ENCODE data around the gene DTNBP1.

DTNBP1 gene

DNA sequence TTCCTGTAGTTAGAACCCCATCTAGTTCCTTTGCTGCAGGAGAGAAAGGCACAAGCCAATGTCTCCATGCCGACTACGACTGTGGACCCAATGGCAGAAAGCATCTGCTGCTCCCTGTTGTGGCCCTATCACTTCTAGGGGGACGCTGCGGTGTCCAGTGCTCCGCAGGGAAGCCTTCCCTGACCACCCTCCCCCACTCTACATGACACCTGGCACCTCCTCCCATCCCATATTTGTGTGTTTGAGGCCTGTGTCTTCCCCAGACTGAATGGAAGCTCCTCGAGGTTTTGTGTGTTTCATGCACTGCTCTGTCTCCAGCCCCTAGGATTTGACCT, 159.5 kb downstream of the DTNBP1 start (continued):
- TF ChIP-seq, protein P1, sequence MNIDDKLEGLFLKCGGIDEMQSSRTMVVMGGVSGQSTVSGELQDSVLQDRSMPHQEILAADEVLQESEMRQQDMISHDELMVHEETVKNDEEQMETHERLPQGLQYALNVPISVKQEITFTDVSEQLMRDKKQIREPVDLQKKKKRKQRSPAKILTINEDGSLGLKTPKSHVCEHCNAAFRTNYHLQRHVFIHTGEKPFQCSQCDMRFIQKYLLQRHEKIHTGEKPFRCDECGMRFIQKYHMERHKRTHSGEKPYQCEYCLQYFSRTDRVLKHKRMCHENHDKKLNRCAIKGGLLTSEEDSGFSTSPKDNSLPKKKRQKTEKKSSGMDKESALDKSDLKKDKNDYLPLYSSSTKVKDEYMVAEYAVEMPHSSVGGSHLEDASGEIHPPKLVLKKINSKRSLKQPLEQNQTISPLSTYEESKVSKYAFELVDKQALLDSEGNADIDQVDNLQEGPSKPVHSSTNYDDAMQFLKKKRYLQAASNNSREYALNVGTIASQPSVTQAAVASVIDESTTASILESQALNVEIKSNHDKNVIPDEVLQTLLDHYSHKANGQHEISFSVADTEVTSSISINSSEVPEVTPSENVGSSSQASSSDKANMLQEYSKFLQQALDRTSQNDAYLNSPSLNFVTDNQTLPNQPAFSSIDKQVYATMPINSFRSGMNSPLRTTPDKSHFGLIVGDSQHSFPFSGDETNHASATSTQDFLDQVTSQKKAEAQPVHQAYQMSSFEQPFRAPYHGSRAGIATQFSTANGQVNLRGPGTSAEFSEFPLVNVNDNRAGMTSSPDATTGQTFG (tag by site-specific recombination; IDR thresholded peaks at IDR 0.05; ENCODE audit: borderline replicate concordance), result no peak
- TF ChIP-seq SP7 (tag by site-specific recombination; IDR thresholded peaks at IDR 0.05) (no peak), TRIM28 (IDR thresholded peaks at IDR 0.05; ENCODE audit: borderline replicate concordance, low read length) (no peak), SCRT2 (tag by site-specific recombination; IDR thresholded peaks at IDR 0.05) (no peak)

DNA sequence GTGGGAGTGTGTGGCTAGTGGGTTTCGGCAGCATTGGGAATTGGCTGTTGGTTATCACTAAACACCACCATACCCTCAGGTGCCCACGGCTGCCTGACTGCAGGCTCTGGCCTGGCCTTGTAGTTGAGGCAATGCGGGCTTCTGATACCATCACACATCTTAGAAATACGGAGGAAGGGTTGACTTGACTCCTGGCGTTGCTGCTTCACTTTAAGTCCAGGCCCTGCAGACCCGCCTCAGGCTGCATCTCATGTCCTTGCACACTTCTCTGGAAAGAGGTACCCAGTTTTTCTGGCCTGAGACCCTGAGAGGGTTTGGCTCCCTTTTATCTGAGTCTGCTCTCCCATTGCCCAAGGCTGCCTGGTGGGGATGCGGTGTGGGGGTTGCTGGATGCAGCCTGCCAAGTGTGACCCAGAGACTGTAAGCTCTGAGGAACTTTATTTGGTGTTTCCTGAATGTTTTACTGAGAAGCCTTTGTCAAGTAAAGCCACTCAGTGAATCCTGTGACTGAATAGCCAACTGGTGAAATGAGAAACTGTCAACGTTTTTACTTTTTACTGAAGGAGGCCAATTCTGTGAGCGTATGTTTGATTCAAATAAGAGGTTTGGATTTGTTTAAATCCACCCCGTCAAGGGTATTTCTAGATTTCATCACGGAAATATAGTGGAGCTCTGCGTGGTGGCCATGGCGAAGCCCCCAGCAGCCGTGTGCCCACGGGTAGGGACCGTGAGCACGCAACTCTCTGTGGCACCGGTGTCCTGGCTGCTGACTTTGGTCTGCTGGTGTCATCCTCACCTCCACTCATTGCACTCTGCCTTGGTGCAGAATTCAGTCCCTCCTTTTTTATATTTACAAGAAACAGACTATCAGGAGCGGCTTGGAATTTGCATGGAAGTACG, 160.1 kb downstream of the DTNBP1 start:
- TF ChIP-seq ZNF121 (tag by site-specific recombination; IDR thresholded peaks at IDR 0.05) (no peak), ZNF571 (tag by site-specific recombination; IDR thresholded peaks at IDR 0.05) (no peak), ZNF391 (tag by site-specific recombination; IDR thresholded peaks at IDR 0.05; ENCODE audit: borderline replicate concordance, low read depth) (no peak), TRIM28 (IDR thresholded peaks at IDR 0.05; ENCODE audit: borderline replicate concordance, low read length) (no peak), ZNF548 (tag by site-specific recombination; IDR thresholded peaks at IDR 0.05) (no peak), IKZF3 (tag by site-specific recombination; IDR thresholded peaks at IDR 0.05) (no peak), ZNF670 (tag by site-specific recombination; IDR thresholded peaks at IDR 0.05; ENCODE audit: low read depth) (no peak), ZIC2 (tag by site-specific recombination; IDR thresholded peaks at IDR 0.05) (no peak), ZNF558 (tag by site-specific recombination; IDR thresholded peaks at IDR 0.05) (no peak), ZNF747 (tag by site-specific recombination; IDR thresholded peaks at IDR 0.05) (no peak), ZNF530 (tag by site-specific recombination; IDR thresholded peaks at IDR 0.05; ENCODE audit: low read depth) (no peak), WT1 (tag by site-specific recombination; IDR thresholded peaks at IDR 0.05) (no peak), ZNF621 (tag by site-specific recombination; IDR thresholded peaks at IDR 0.05) (no peak), ZNF324 (tag by site-specific recombination; IDR thresholded peaks at IDR 0.05) (no peak), ZNF791 (tag by site-specific recombination; IDR thresholded peaks at IDR 0.05) (no peak), HOXD13 (CRISPR knock-in tag; IDR thresholded peaks at IDR 0.05; ENCODE audit: borderline replicate concordance) (no peak)
- TF ChIP-seq, protein P2, sequence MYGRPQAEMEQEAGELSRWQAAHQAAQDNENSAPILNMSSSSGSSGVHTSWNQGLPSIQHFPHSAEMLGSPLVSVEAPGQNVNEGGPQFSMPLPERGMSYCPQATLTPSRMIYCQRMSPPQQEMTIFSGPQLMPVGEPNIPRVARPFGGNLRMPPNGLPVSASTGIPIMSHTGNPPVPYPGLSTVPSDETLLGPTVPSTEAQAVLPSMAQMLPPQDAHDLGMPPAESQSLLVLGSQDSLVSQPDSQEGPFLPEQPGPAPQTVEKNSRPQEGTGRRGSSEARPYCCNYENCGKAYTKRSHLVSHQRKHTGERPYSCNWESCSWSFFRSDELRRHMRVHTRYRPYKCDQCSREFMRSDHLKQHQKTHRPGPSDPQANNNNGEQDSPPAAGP (tag by site-specific recombination; IDR thresholded peaks at IDR 0.05), result no peak
- POLR2A ChIA-PET, result no interaction called here
- no peak overlapping the region for H3K4me3 ChIP-seq (ENCODE audit: low read depth, low read length)
- H3K27ac ChIP-seq (ENCODE audit: extremely low read depth, low read depth, low read length), result no peak overlapping the region
- no peaks in the 10 kb centered on the region for H3K9me3 ChIP-seq (ENCODE audit: control insufficient read depth, insufficient read depth, low read depth, low read length)
- peaks cover 18% of the 10 kb centered on the region for H3K4me1 ChIP-seq (ENCODE audit: control insufficient read depth, insufficient read depth, low read length)
- peaks cover 0 to 92% of the 10 kb centered on the region in 2 experiments; a peak in 1 of 3 replicates for H3K36me3 ChIP-seq (ENCODE audit: control insufficient read depth in 2 of 2, insufficient read depth in 1 of 2, low read length in 2 of 2)
- CTCF ChIA-PET, result interaction anchor here (0.5 kb wide), 1 partner anchor 1307 kb away, joined by 5 read pairs; no protein-coding TSS in a partner anchor

DNA sequence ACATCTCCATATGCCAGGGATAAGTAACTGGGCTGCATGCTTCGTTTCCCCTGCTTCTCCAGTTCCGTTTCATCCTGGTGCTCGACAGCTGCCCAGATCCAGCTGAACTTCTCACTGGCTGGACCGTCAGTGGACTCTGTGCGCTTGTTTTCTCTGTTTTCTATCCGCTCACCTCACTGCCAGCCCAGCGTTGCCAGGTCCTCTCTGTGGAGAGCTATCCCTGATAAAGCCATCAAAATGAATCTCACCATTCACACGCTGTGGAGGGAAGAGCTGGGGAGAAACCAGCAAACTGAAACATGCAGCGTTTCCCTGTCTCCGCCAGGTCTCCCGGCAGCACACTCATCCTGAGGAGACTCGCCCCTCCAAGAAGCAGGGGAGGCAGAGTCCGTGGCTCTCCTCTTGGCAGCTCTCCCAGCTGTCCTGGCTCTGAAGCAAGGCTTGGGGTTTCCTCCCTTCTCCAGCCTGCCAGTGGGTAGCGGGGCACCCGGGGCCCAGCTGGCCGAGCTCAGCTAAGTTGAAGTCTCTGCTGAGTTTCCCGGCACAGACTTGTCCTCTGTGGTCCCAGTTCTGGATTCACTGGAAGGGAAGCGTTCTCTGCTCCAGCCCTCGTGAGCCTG, 160.9 kb downstream of the DTNBP1 start:
- H3K36me3 ChIP-seq (ENCODE audit: control insufficient read depth in 2 of 2, insufficient read depth in 1 of 2, low read length in 2 of 2), result peaks cover 0 to 88% of the 10 kb centered on the region in 2 experiments; a peak in 1 of 3 replicates
- H3K4me1 ChIP-seq (ENCODE audit: control insufficient read depth, insufficient read depth, low read length), result peaks cover 18% of the 10 kb centered on the region
- no peak overlapping the region for H3K4me3 ChIP-seq (ENCODE audit: low read depth, low read length)
- CTCF ChIA-PET, result interaction anchor here (0.5 kb wide), 1 partner anchor 43 kb away, joined by 3 read pairs; no protein-coding TSS in a partner anchor
- TF ChIP-seq ZIC2 (tag by site-specific recombination; IDR thresholded peaks at IDR 0.05) (peak; percentile 47), ZBTB20 (tag by site-specific recombination; IDR thresholded peaks at IDR 0.05) (peak; percentile 38; the same call in 1 of the 2 replicates), WT1 (tag by site-specific recombination; IDR thresholded peaks at IDR 0.05) (peak; percentile 51; the same call in 1 of the 2 replicates)
- TF ChIP-seq, protein P3, sequence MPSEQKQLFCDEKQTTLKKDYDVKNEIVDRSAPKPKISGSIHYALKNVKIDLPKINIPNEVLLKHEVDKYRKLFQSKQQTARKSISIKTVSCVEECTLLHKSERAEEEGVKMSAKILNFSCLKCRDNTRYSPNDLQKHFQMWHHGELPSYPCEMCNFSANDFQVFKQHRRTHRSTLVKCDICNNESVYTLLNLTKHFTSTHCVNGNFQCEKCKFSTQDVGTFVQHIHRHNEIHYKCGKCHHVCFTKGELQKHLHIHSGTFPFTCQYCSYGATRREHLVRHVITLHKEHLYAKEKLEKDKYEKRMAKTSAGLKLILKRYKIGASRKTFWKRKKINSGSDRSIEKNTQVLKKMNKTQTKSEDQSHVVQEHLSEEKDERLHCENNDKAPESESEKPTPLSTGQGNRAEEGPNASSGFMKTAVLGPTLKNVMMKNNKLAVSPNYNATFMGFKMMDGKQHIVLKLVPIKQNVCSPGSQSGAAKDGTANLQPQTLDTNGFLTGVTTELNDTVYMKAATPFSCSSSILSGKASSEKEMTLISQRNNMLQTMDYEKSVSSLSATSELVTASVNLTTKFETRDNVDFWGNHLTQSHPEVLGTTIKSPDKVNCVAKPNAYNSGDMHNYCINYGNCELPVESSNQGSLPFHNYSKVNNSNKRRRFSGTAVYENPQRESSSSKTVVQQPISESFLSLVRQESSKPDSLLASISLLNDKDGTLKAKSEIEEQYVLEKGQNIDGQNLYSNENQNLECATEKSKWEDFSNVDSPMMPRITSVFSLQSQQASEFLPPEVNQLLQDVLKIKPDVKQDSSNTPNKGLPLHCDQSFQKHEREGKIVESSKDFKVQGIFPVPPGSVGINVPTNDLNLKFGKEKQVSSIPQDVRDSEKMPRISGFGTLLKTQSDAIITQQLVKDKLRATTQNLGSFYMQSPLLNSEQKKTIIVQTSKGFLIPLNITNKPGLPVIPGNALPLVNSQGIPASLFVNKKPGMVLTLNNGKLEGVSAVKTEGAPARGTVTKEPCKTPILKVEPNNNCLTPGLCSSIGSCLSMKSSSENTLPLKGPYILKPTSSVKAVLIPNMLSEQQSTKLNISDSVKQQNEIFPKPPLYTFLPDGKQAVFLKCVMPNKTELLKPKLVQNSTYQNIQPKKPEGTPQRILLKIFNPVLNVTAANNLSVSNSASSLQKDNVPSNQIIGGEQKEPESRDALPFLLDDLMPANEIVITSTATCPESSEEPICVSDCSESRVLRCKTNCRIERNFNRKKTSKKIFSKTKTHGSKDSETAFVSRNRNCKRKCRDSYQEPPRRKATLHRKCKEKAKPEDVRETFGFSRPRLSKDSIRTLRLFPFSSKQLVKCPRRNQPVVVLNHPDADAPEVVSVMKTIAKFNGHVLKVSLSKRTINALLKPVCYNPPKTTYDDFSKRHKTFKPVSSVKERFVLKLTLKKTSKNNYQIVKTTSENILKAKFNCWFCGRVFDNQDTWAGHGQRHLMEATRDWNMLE (tag by site-specific recombination; conservative IDR thresholded peaks at IDR 0.05; ENCODE audit: low read depth), result no peak
- no peak overlapping the region for H3K27ac ChIP-seq (ENCODE audit: extremely low read depth, low read depth, low read length)
- POLR2A ChIA-PET, result no interaction called here
- no peaks in the 10 kb centered on the region for H3K9me3 ChIP-seq (ENCODE audit: control insufficient read depth, insufficient read depth, low read depth, low read length)

All from HEK293 (cell line).